HepG2 (cell line): Measurements from ENCODE around the gene IPPK. TPM values are rescaled to one million over a fixed set of nuclear protein-coding genes. Genes with fewer than 3 reads are reported as not detected.

Experiments used
- ATAC-seq: fragments of 200-7000 bp; cut with Tn5 transposase; 3 replicates; pipeline ENCODE4 v1.9.1; 2020; ENCODE audit warnings: mild to moderate bottlenecking, moderate library complexity
- BruUV-seq: library from RNA; stranded (reverse); fragments of 400-500 nt; replicated peaks from 2 replicates; lab custom pipeline; 2021; lab: Mats Ljungman, UMichigan
- CTCF ChIA-PET: fragments of 300-600 bp; formaldehyde crosslinking; extraction: SDS; loops from one replicate; lab custom pipeline; 2021; ENCODE audit warnings: low total read pairs, inconsistent platforms, low intra/inter-chr PET ratio; lab: Yijun Ruan, JAX
- POLR2A ChIA-PET: fragments of 350-600 bp; sonication (Branson Sonifier 250); formaldehyde crosslinking; loops from one replicate; lab custom pipeline; 2020; ENCODE audit warnings: antibody characterized with exemption, inconsistent platforms; lab: Yijun Ruan, JAX
- DNase-seq: peaks from one replicate; pipeline ENCODE4 v3.0.0-alpha.2; 2015; ENCODE audit warnings: low spot score
- FAIRE-seq: peaks from 3 replicates; lab custom pipeline; 2011; peaks lifted over from hg19 to GRCh38; lab: Jason Lieb, UNC
- H2AFZ ChIP-seq: one replicate; pipeline ENCODE4 v1.6.1; 2011; ENCODE audit warnings: low read length, inconsistent platforms
- H3K27ac ChIP-seq: fragments of 300-600 bp; 3 replicates; pipeline ENCODE4 v1.8.0; 2011; ENCODE audit warnings: mixed run types, mild to moderate bottlenecking, mixed read lengths, low read length, inconsistent platforms; ENCODE audit not compliant: insufficient read depth; ENCODE audit errors: extremely low read length
- H3K27me3 ChIP-seq, 2 experiments: fragments of 200-600 bp in 1 of 2; 2 replicates in 1 of 2; 3 replicates in 1 of 2; pipeline versions ENCODE4 v1.6.0 to v1.8.0; 2011; ENCODE audit warnings: low read length in 2 of 2, mild to moderate bottlenecking in 2 of 2, moderate library complexity in 2 of 2, inconsistent platforms in 1 of 2; ENCODE audit not compliant: insufficient read depth in 2 of 2, control insufficient read depth in 1 of 2
- H3K36me3 ChIP-seq, 2 experiments: fragments of 200-600 bp in 1 of 2; replicated peaks in 1 of 2; 2 replicates in 1 of 2; 3 replicates in 1 of 2; pipeline versions ENCODE4 v1.5.1 to v1.8.0; 2011; ENCODE audit warnings: low read length in 2 of 2, inconsistent platforms in 1 of 2; ENCODE audit not compliant: insufficient read depth in 2 of 2, control insufficient read depth in 1 of 2
- H3K4me1 ChIP-seq: 2 replicates; pipeline ENCODE4 v1.5.1; 2012; ENCODE audit warnings: low read length, inconsistent platforms; ENCODE audit not compliant: insufficient read depth
- H3K4me2 ChIP-seq: 2 replicates; pipeline ENCODE4 v1.6.0; 2011; ENCODE audit warnings: low read depth, low read length, inconsistent platforms
- H3K4me3 ChIP-seq, 3 experiments: fragments of 200-600 bp in 1 of 3; sonication (generic), shearing (Covaris generic) in 1 of 3; replicated peaks in 1 of 3; 2 replicates each; pipeline ENCODE4 v1.5.1; 2011 to 2016; ENCODE audit warnings: low read length in 3 of 3, inconsistent platforms in 2 of 3, low read depth in 2 of 3, mild to moderate bottlenecking in 2 of 3, control low read depth in 1 of 3, mixed read lengths in 1 of 3; ENCODE audit not compliant: insufficient read depth in 1 of 3
- H3K79me2 ChIP-seq: one replicate; pipeline ENCODE4 v1.6.1; 2011; ENCODE audit warnings: low read length, inconsistent platforms; ENCODE audit not compliant: insufficient read depth
- H3K9ac ChIP-seq: 2 replicates; pipeline ENCODE4 v1.6.0; 2011; ENCODE audit warnings: mild to moderate bottlenecking, low read depth, low read length, inconsistent platforms; ENCODE audit not compliant: insufficient read depth
- H3K9me3 ChIP-seq: 2 replicates; pipeline ENCODE4 v1.5.1; 2012; ENCODE audit warnings: mild to moderate bottlenecking, low read length
- H4K20me1 ChIP-seq: 2 replicates; pipeline ENCODE4 v1.6.0; 2011; ENCODE audit warnings: inconsistent platforms, mild to moderate bottlenecking, low read length, moderate library complexity; ENCODE audit not compliant: insufficient read depth
- DMAP1 ChIP-seq: IDR thresholded peaks from 2 replicates; pipeline ENCODE4 v1.6.1; 2016
- DNMT1 ChIP-seq: sonication (generic); formaldehyde crosslinking; IDR thresholded peaks from 2 replicates; pipeline ENCODE4 v1.5.1; 2020; ENCODE audit warnings: mild to moderate bottlenecking, missing genetic modification reagents
- MIXL1 ChIP-seq: IDR thresholded peaks from 2 replicates; pipeline ENCODE4 v1.6.1; 2016
- PLRG1 ChIP-seq: fragments of 450-650 bp; conservative IDR thresholded peaks from 2 replicates; pipeline ENCODE4 v1.6.1; 2016
- POLR2AphosphoS5 ChIP-seq: IDR thresholded peaks from 2 replicates; pipeline ENCODE4 v1.6.1; 2012; ENCODE audit warnings: low read depth, low read length
- SMAD3 ChIP-seq: sonication (generic); formaldehyde crosslinking; IDR thresholded peaks from 2 replicates; pipeline ENCODE4 v1.4.0; 2020; ENCODE audit warnings: missing genetic modification reagents
- TIGD3 ChIP-seq: sonication (generic); formaldehyde crosslinking; IDR thresholded peaks from 2 replicates; pipeline ENCODE4 v1.5.1; 2020; ENCODE audit warnings: mild to moderate bottlenecking, missing genetic modification reagents, borderline replicate concordance
- XRCC5 ChIP-seq: fragments of 200-400 bp; formaldehyde crosslinking; optimal IDR thresholded peaks from 2 replicates; pipeline ENCODE3; 2017; ENCODE audit warnings: mild to moderate bottlenecking, low read length
- ZKSCAN5 ChIP-seq: sonication (generic); formaldehyde crosslinking; IDR thresholded peaks from 2 replicates; pipeline ENCODE4 v1.5.1; 2020; ENCODE audit warnings: mild to moderate bottlenecking, missing genetic modification reagents
- ZNF326 ChIP-seq: sonication (generic); formaldehyde crosslinking; IDR thresholded peaks from 2 replicates; pipeline ENCODE4 v1.4.0; 2020; ENCODE audit warnings: missing genetic modification reagents, borderline replicate concordance
- ZNF547 ChIP-seq: sonication (generic); formaldehyde crosslinking; IDR thresholded peaks from 2 replicates; pipeline ENCODE4 v1.5.1; 2020; ENCODE audit warnings: mild to moderate bottlenecking, missing genetic modification reagents
- ZNF609 ChIP-seq: sonication (generic); formaldehyde crosslinking; IDR thresholded peaks from 2 replicates; pipeline ENCODE4 v1.4.0; 2020; ENCODE audit warnings: mild to moderate bottlenecking, missing genetic modification reagents, borderline replicate concordance
- ZNF660 ChIP-seq: sonication (generic); formaldehyde crosslinking; IDR thresholded peaks from 2 replicates; pipeline ENCODE4 v1.5.1; 2020; ENCODE audit warnings: mild to moderate bottlenecking, low read depth, missing genetic modification reagents, borderline replicate concordance
- ZNF770 ChIP-seq: sonication (generic); formaldehyde crosslinking; IDR thresholded peaks from 2 replicates; pipeline ENCODE4 v1.5.0; 2020; ENCODE audit warnings: mild to moderate bottlenecking, missing genetic modification reagents
- ZNF777 ChIP-seq: sonication (generic); formaldehyde crosslinking; IDR thresholded peaks from 2 replicates; pipeline ENCODE4 v1.4.0; 2020; ENCODE audit warnings: missing genetic modification reagents
- WGBS: methylation state at CpG from one replicate; pipeline ENCODE4 v1.1.6; 2017; ENCODE audit warnings: low lambda C conversion rate; 5-methylcytosine and 5-hydroxymethylcytosine counted together
- in situ Hi-C: cut with HindIII; loops from 2 replicates; pipeline ENCODE4 v1.10.0; 2017; ENCODE audit warnings: low pct_unique_long_range_greater_than_20kb; ENCODE audit not compliant: extremely low pct_ligation_motif_present
- intact Hi-C: fragments of 100-400 bp; cut with micrococcal nuclease; formaldehyde crosslinking; loops from one replicate; pipeline ENCODE4 v1.10.0; 2022; ENCODE audit not compliant: unreplicated experiment
- polyA plus RNA-seq, 8 experiments: library from polyadenylated mRNA; depleted of rRNA in 3 of 8; stranded (reverse) in 7 of 8; unstranded in 1 of 8; fragments of >200 nt; fragmentation: Illumina TruSeq in 4 of 8; extraction: Trizol in 4 of 8; gene quantifications; 2 replicates each; pipeline versions ENCODE4 v1.2.1 to v1.2.3, GENCODE V29; 2011 to 2016; ENCODE audit warnings: low read depth in 4 of 8, missing spikeins in 1 of 8, mixed read lengths in 1 of 8; ENCODE audit not compliant: insufficient read depth in 1 of 8
- total RNA-seq, 5 experiments: library from RNA; depleted of rRNA; stranded (reverse); fragments of >200 nt; fragmentation: Illumina TruSeq; extraction: Trizol; gene quantifications; 2 replicates each; pipeline ENCODE4 v1.2.3, GENCODE V29; 2016; ENCODE audit warnings: low read depth in 1 of 5

IPPK gene
- total and polyA plus RNA-seq, 2 of the 13 experiments (the other 11 are each of a cell fraction or from before 2014, with no cell fraction given): 9.9 to 14.1 TPM

GRCh38 chr9:92634712-92635605 lies 35.0 kb downstream of the IPPK start:
- DNase-seq: peak; percentile 55
- Histone ChIP-seq H4K20me1 (no peaks in the 10 kb centered on the region), H3K79me2 (no peaks in the 10 kb centered on the region), H3K4me3 (no peak overlapping the region), H3K27me3 (no peaks in the 10 kb centered on the region), H3K9me3 (no peaks in the 10 kb centered on the region), H3K27ac (no peak overlapping the region), H3K9ac (no peak overlapping the region), H3K36me3 (peaks cover 28 to 72% of the 10 kb centered on the region in 2 experiments; a peak in 4 of 5 replicates), H3K4me2 (no peak overlapping the region), H2AFZ (no peak overlapping the region), H3K4me1 (no peaks in the 10 kb centered on the region)
- intact Hi-C loops: loop anchor here (1.0 to 2.0 kb wide), 5 partner anchors 133 to 501 kb away; partner anchors contain the start of genes CENPP, IARS1 and NOL8
- ChIA-PET POLR2A (no interaction called here), CTCF (interaction anchor here (0.6 to 3.1 kb wide), 4 partner anchors 133 to 501 kb away, joined by 3 to 32 read pairs (median 4); no protein-coding TSS in a partner anchor)
- BruUV-seq: no TSS peak
- FAIRE-seq: peak; percentile 92
- 92% methylated on average over 23 of the region's 35 CpGs for WGBS
- ATAC-seq: peak; percentile 97
- in situ Hi-C loops: loop anchor here (5.0 to 10.0 kb wide), 3 partner anchors 133 to 500 kb away; partner anchors contain the start of genes CENPP and NOL8
- no peak for TF ChIP-seq ZNF777 (CRISPR knock-in tag)
- no peak for TF ChIP-seq ZNF770 (CRISPR knock-in tag)
- no peak for TF ChIP-seq ZNF609 (CRISPR knock-in tag)
- TF ChIP-seq TIGD3 (CRISPR knock-in tag): no peak
- no peak for TF ChIP-seq ZNF547 (CRISPR knock-in tag)
- TF ChIP-seq POLR2AphosphoS5: no peak
- TF ChIP-seq ZNF660 (CRISPR knock-in tag): no peak
- TF ChIP-seq MIXL1 (CRISPR knock-in tag): peak; percentile 52; the same call in 1 of the 2 replicates
- TF ChIP-seq ZKSCAN5 (CRISPR knock-in tag): no peak
- no peak for TF ChIP-seq SMAD3 (CRISPR knock-in tag)
- TF ChIP-seq XRCC5: peak; percentile 45
- 0 out of 2 replicates have a peak, but pooled peaks have one; percentile 35 for TF ChIP-seq DNMT1 (CRISPR knock-in tag)
- TF ChIP-seq ZNF326 (CRISPR knock-in tag): no peak
- TF ChIP-seq DMAP1 (CRISPR knock-in tag): no peak
- no peak for TF ChIP-seq PLRG1
